Colonic mucosa (tissue), 4 donors: ENCODE results near the gene THSD7B. TPM values are rescaled to one million over a fixed set of nuclear protein-coding genes. Genes with fewer than 3 reads are reported as not detected.

ENCODE experiments used
- DNase-seq: peaks from one replicate; pipeline ENCODE4 v3.0.0-alpha.2; 2020
- H3K27ac ChIP-seq: fragments of 200-600 bp; one replicate; pipeline ENCODE4 v1.8.0; 2021
- H3K27me3 ChIP-seq: fragments of 200-600 bp; one replicate; pipeline ENCODE4 v1.8.0; 2021
- H3K36me3 ChIP-seq: fragments of 200-600 bp; one replicate; pipeline ENCODE4 v1.8.0; 2021
- H3K4me1 ChIP-seq: fragments of 200-600 bp; one replicate; pipeline ENCODE4 v1.8.0; 2021; ENCODE audit warnings: mild to moderate bottlenecking
- H3K4me3 ChIP-seq: fragments of 200-600 bp; one replicate; pipeline ENCODE4 v1.8.0; 2021
- H3K9ac ChIP-seq, 2 donors: one replicate each; pipeline ENCODE4 v1.7.0; 2013; ENCODE audit warnings: control low read depth in 2 of 2, low read depth in 2 of 2, low read length in 2 of 2
- H3K9me3 ChIP-seq: fragments of 200-600 bp; one replicate; pipeline ENCODE4 v1.8.0; 2021
- CTCF ChIP-seq: fragments of 200-600 bp; IDR thresholded peaks from one replicate; pipeline ENCODE4 v1.8.0; 2022; ENCODE audit warnings: antibody characterized with exemption, mild to moderate bottlenecking
- intact Hi-C: fragments of 100-400 bp; cut with DNase I; formaldehyde crosslinking; loops from one replicate; pipeline ENCODE4 v1.14.1; 2022
- total RNA-seq, 2 donors: library from RNA; stranded (reverse); fragmentation: NEBNext Ultra II Directional in 1 of 2; extraction: Animal tissue kit (Norgen Biotek cat#: 25700) in 1 of 2; gene quantifications; one replicate each; pipeline ENCODE4 v1.2.1, GENCODE V29; 2021
- donor health status: healthy.
- donor health status: DM: no; HTN: no; CAD: no.
- donor health status: DM: no; HTN: no; CAD: no.

Gene THSD7B
- total RNA-seq, 2 donors from 2014 or later, result 0.05 to 0.29 TPM

- Histone ChIP-seq H3K36me3 (no peaks in the 10 kb centered on the region), H3K4me3 (no peak overlapping the region), H3K27me3 (no peaks in the 10 kb centered on the region), H3K27ac (no peak overlapping the region), H3K9me3 (no peaks in the 10 kb centered on the region), H3K9ac (no peak overlapping the region), H3K4me1 (no peaks in the 10 kb centered on the region)
- no peak for DNase-seq
- TF ChIP-seq CTCF, result no peak
- intact Hi-C loops, result no loop called here
Observed at GRCh38 chr2:136818839-136819238, 53.5 kb downstream of the THSD7B start.

GRCh38 chr2:136823291-136823690, 57.9 kb downstream of the THSD7B start:
- Histone ChIP-seq H3K9me3 (no peaks in the 10 kb centered on the region), H3K27ac (no peak overlapping the region), H3K4me3 (no peak overlapping the region), H3K9ac (no peak overlapping the region), H3K27me3 (no peaks in the 10 kb centered on the region), H3K4me1 (no peaks in the 10 kb centered on the region), H3K36me3 (no peaks in the 10 kb centered on the region)
- no peak for TF ChIP-seq CTCF
- DNase-seq, result no peak
- intact Hi-C loops, result no loop called here

- no peaks in the 10 kb centered on the region for H3K27me3 ChIP-seq
- no peaks in the 10 kb centered on the region for H3K9me3 ChIP-seq
- H3K4me1 ChIP-seq, result no peaks in the 10 kb centered on the region
- H3K9ac ChIP-seq, result no peak overlapping the region
- TF ChIP-seq CTCF, result no peak
- H3K4me3 ChIP-seq, result no peak overlapping the region
- H3K27ac ChIP-seq, result no peak overlapping the region
- intact Hi-C loops, result no loop called here
- no peak for DNase-seq
- no peaks in the 10 kb centered on the region for H3K36me3 ChIP-seq
Observed at GRCh38 chr2:136828162-136828561, 62.8 kb downstream of the THSD7B start.

- no peak for TF ChIP-seq CTCF
- DNase-seq, result no peak
- intact Hi-C loops, result no loop called here
Observed at GRCh38 chr2:136828774-136829173, 63.4 kb downstream of the THSD7B start.

DNA sequence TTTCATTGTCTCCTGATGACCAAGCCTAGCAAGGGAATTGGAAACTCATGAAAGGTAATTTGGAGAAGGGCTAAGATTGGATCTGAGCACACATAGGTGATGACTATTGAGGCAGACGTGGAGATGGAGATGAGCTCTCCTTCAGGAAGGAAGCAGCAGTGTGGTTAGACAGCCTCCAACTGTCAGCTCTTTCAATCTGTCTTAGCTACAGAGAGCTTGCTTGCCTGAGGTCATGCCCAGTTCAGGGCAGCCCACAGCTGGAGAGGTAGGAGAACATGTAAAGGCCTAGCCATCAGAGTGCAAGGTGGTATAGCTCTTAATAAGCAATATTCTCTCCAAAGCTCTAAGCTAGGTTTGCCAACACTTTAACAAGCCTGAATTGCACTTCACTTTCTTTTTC, 79.2 kb downstream of the THSD7B start:
- Histone ChIP-seq H3K9me3 (no peaks in the 10 kb centered on the region), H3K4me3 (no peak overlapping the region), H3K9ac (no peak overlapping the region), H3K27me3 (no peaks in the 10 kb centered on the region), H3K27ac (no peak overlapping the region), H3K36me3 (no peaks in the 10 kb centered on the region), H3K4me1 (no peaks in the 10 kb centered on the region)
- intact Hi-C loops, result no loop called here
- no peak for DNase-seq
- TF ChIP-seq CTCF, result no peak

More at GRCh38 chr2:136828774-136829173, 63.4 kb downstream of the THSD7B start:
- Histone ChIP-seq H3K27me3 (no peaks in the 10 kb centered on the region), H3K9ac (no peak overlapping the region), H3K36me3 (no peaks in the 10 kb centered on the region), H3K9me3 (no peaks in the 10 kb centered on the region), H3K4me3 (no peak overlapping the region), H3K27ac (no peak overlapping the region), H3K4me1 (no peaks in the 10 kb centered on the region)

DNA sequence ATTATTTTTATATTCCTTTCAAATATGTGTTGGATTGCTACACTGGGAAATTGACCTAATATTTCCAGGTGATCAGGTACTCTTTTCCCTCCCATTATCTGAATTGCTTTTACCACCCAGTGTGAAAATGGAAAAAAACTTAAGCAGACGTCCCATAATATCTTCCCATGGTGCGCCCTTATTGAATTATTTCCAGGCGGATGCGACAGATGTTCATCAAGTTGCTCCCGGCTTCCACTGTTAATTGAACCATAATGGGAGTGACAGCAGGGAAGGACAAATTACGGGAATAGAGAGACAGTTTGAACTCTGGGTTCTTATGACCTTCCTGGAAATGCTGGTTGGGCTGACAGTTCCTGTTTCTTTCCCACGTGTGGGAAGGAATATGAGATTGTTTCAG, 93.3 kb downstream of the THSD7B start:
- no peak overlapping the region for H3K4me3 ChIP-seq
- intact Hi-C loops, result no loop called here
- H3K4me1 ChIP-seq, result no peaks in the 10 kb centered on the region
- H3K36me3 ChIP-seq, result no peaks in the 10 kb centered on the region
- H3K9me3 ChIP-seq, result no peaks in the 10 kb centered on the region
- no peak overlapping the region for H3K27ac ChIP-seq
- TF ChIP-seq CTCF, result no peak
- H3K27me3 ChIP-seq, result no peaks in the 10 kb centered on the region
- H3K9ac ChIP-seq, result no peak overlapping the region
- DNase-seq, result no peak
